ENCODE measurements around the gene CHAD.
"Not testable (repeated sequence)": the region's sequence is repeated elsewhere in the genome, so short reads cannot be mapped to it uniquely, and the experiment has no call there.

The CHAD gene

GRCh38 chr17:50475775-50476544 is 7.3 kb upstream of the CHAD start:
- H3K27ac ChIP-seq; DNase-seq (ENCODE audit: low read depth, low spot score): not testable (repeated sequence)

DNA sequence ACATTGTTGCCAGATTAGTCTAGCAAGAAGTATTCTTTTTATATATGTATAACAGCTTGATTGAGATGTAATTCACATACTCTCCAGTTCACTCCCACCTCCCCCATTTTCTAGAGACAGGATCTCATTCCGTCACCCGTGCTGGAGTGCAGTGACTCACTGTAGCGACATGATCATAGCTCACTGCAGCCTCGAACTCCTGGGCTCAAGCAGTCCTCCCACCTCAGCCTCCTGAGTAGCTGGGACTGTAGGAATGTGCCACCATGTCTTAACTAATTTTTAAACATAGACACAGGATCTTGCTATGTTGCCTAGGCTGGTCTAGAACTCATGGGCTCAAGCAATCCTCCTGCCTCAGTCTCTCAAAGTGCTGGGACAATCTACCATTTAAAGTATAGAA is 6.7 kb upstream of the CHAD start:
- H3K27ac ChIP-seq: no peak overlapping the region
- DNase-seq (ENCODE audit: low read depth, low spot score): no peak

DNA sequence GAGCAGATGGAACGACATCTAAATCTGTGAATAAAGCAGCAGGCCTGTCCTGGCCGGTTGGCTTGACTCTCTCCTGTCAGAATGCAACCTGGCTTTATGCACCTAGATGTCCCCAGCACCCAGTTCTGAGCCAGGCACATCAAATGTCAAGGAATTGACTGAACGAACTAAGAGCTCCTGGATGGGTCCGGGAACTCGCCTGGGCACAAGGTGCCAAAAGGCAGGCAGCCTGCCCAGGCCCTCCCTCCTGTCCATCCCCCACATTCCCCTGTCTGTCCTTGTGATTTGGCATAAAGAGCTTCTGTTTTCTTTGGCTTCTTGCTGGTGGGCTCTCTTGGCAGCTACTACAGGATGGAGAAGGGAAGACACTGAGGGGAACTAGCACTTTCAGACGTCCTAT is 5.8 kb upstream of the CHAD start:
- H3K27ac ChIP-seq: no peak overlapping the region
- DNase-seq (ENCODE audit: low read depth, low spot score): no peak

DNA sequence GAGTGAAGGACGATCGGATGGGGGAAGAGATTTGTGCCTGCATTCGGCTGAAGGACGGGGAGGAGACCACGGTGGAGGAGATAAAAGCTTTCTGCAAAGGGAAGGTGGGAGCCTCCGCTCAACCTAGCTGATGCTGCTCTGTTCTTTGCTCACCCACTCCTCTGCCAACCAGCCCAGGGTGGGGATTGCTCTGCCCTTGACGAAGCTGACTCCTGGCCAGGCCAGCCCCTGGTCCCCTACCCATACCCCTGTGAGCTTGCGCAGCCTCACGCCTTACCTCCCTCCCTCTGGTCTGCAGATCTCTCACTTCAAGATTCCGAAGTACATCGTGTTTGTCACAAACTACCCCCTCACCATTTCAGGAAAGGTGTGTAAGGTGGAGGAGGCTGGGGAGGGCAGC is 5.2 kb upstream of the CHAD start:
- H3K27ac ChIP-seq: no peak overlapping the region
- no peak for DNase-seq (ENCODE audit: low read depth, low spot score)

- DNase-seq (ENCODE audit: low read depth, low spot score); H3K27ac ChIP-seq: not testable (repeated sequence)
Measured at GRCh38 chr17:50472761-50473161, 4.1 kb upstream of the CHAD start.

DNA sequence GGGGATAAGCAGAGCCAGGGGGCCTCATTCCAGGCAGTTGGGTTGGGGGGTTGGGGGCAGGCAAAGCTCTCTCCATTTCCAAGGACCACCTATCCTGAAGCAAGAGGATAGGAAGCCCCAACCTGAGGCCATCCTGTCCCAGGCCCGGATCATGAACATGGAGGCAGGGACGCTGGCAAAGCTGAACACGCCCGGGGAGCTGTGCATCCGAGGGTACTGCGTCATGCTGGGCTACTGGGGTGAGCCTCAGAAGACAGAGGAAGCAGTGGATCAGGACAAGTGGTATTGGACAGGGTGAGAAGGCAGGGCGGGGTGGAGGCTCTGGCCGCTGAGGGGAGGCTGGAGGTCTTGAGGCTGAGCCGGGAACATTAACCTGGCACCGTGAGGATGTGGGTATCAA is 3.6 kb upstream of the CHAD start:
- H3K27ac ChIP-seq: no peak overlapping the region

GRCh38 chr17:50471009-50471905 is 2.6 kb upstream of the CHAD start:
- H3K27ac ChIP-seq: no peak overlapping the region
- no peak for DNase-seq (ENCODE audit: low read depth, low spot score)

More for the DNA sequence above, 3.6 kb upstream of the CHAD start:
- DNase-seq (ENCODE audit: low read depth, low spot score): no peak

GRCh38 chr17:50470426-50470825 is 1.7 kb upstream of the CHAD start:
- no peak for DNase-seq (ENCODE audit: low read depth, low spot score)
- no peak overlapping the region for H3K27ac ChIP-seq

- DNase-seq (ENCODE audit: low read depth, low spot score): no peak
- H3K27ac ChIP-seq: no peak overlapping the region
Measured at GRCh38 chr17:50469671-50470305, 1.1 kb upstream of the CHAD start.

GRCh38 chr17:50469208-50469605 is 527 bp upstream of the CHAD start:
- DNase-seq (ENCODE audit: low read depth, low spot score): no peak
- H3K27ac ChIP-seq: no peak overlapping the region

GRCh38 chr17:50467855-50468303 is 801 bp downstream of the CHAD start:
- no peak overlapping the region for H3K27ac ChIP-seq
- no peak for DNase-seq (ENCODE audit: low read depth, low spot score)

DNA sequence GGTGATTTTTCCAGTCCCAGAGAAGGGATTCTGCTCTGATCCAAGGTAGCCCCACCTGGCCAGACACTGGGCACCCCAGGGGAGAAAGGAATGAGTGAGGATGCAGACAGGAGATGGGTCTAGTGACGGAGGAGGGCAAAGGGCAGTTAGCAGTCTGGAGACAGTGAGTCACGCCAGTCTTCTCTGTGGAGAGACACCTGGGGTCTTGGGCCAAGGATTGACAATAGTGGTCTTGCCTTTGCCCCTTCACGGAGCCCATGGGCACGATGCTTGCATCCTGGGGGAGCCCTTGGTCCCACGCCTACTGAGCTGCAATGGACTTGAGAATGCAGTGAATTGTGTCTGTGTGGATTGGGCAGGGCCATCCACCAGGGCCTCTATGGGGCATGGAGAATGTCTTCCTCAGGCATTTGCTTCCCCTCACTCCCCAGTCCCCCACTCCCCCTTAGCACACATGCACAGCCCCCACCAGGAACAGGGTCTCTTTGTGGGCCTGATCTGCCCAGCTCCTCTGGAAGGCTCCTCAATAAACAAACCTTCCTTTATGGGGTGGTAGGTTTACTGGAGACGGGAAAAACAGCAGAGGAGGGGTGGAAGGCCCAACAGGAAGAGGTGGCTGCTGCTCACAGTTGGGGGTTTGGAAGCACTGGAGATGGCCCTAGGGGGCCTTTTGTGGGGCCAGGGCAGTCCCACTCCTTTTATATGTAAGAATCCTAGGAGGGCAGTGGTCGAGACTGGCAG is 1.4 kb downstream of the CHAD start:
- DNase-seq (ENCODE audit: low read depth, low spot score): no peak
- no peak overlapping the region for H3K27ac ChIP-seq

GRCh38 chr17:50466371-50467113 is 2.1 kb downstream of the CHAD start:
- DNase-seq (ENCODE audit: low read depth, low spot score): no peak

DNA sequence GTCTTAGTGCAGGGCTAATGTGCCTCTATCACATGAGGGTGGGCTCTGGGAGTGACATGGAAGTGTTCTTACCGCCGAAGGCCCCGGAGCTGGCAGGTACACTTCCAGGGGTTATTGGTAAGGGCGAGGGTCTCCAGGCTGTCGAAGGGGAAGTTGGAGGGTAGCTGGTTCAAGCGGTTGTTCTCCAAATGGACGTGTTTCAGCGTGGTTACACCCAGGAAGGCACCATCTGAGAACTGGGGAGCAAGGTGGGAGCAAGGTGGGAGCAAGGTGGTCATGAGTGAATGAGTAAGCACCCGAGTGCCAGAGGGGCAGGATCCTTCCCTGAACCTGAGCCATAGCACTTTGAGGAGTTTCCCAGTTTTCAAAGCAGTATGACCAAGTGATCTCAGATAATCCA is 3.0 kb downstream of the CHAD start:
- DNase-seq (ENCODE audit: low read depth, low spot score): no peak
- no peak overlapping the region for H3K27ac ChIP-seq

More at GRCh38 chr17:50466371-50467113, 2.1 kb downstream of the CHAD start:
- no peak overlapping the region for H3K27ac ChIP-seq

DNA sequence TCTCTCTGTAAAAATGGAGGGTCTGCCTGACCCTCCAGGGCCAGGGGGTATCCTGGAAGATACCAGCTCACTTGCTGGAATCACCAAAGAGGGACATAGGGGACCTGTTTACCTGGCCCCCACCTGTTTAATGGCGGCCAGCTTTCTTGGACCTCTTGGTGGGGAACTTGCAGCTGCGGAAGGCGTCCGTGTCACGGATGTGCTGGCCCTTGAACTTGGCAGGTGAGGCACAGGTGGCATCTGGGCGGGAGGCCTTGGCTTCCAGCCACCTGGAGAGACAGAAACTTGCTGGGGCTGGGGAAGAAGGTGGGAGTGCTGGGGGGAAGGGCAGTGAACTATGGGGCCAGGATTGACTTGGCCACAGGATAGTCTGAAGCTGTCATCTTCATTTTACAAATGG is 3.5 kb downstream of the CHAD start:
- no peak for DNase-seq (ENCODE audit: low read depth, low spot score)
- H3K27ac ChIP-seq: no peak overlapping the region

- DNase-seq (ENCODE audit: low read depth, low spot score): no peak
- no peak overlapping the region for H3K27ac ChIP-seq
Measured at GRCh38 chr17:50464736-50465135, 3.9 kb downstream of the CHAD start.

DNA sequence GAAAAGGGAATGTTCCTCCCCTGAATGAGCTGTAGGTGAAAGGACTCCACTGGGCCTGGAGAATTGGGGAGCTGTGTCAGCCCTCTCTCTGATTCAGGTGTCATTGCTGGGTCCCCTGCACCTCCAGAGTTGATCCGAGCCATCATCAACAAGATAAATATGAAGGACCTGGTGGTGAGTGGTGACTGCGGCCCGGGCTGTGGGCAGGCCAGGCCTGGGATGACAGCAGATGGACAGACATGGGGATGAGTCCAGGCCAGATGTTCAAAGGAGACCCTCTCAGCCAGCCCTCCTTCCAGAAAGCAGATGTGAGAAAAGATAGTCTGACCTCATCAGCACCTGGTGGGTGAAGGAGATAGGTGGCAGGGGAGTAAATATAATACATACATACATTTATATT is 4.6 kb downstream of the CHAD start:
- H3K27ac ChIP-seq: no peak overlapping the region
- DNase-seq (ENCODE audit: low read depth, low spot score): no peak

DNA sequence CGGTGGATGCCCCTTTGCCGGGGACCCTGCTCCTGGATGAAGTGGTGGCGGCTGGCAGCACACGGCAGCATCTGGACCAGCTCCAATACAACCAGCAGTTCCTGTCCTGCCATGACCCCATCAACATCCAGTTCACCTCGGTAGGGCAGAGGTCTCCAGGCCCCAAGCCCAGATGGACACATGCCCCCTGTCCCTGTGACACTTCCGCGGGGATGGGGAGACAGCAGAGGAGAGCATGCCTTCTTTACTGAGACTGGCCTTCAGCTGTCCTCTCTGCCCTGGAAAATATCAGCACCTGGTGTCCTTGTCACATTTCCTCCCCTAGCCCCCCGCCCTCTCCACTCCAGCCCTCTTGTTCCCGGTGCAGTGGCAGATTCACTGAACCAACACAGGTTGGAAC is 6.2 kb downstream of the CHAD start:
- no peak for DNase-seq (ENCODE audit: low read depth, low spot score)

DNA sequence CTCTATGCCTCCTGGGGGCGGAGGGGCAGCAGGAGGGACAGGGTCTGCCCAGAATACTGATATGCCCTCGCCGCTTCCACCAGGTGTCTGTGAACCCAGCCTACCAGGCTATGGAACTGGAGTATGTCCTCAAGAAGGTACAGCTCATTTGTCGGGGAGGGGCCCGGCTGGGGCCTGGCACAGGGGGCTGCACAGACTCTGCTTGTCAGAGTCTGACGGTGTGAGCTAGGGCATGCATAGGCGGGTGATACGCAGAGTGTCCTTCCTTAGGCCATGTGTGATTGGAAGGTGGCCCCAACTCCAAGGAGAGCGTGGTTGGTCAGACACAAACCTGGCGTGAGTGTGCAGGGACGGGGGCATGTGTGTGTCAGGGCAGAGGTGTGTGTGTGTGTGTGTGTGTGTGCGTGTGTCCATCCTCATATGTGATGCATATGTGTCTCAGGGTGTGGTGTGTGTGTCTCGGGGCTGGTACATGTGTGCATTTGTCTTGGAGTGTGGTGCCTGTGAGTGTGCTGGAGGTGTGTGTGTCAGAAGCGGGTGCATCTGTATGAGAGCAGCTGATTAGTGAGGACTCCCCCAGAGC is 7.0 kb downstream of the CHAD start:
- no peak overlapping the region for H3K27ac ChIP-seq
- DNase-seq (ENCODE audit: low read depth, low spot score): no peak

More for the DNA sequence above, 6.2 kb downstream of the CHAD start:
- H3K27ac ChIP-seq: no peak overlapping the region

Data from epithelial cell of prostate (primary cell).